Measurements from ENCODE around the gene ACHE. TPM values are rescaled to one million over a fixed set of nuclear protein-coding genes. Genes with fewer than 3 reads are reported as not detected.

The ACHE gene
- polyA plus RNA-seq, 1 of the 3 experiments (the other 2 are of a cell fraction) = 1.8 TPM

- no peak overlapping the region for H3K9ac ChIP-seq
- H3F3A ChIP-seq (replicated peaks; ENCODE audit: insufficient read depth) = peaks cover 18% of the 10 kb centered on the region
- H4K20me1 ChIP-seq (ENCODE audit: insufficient read depth) = no peaks in the 10 kb centered on the region
- 87% methylated on average over 17 of the region's 17 CpGs for WGBS (ENCODE audit: low lambda C conversion rate)
- H3K9me2 ChIP-seq = no peaks in the 10 kb centered on the region
- no peak overlapping the region for H3K4me2 ChIP-seq
- no peaks in the 10 kb centered on the region for H3K9me3 ChIP-seq
- no peak for TF ChIP-seq GATA2 (CRISPR knock-in tag; IDR thresholded peaks at IDR 0.05)
- no peak for TF ChIP-seq TCF12 (IDR thresholded peaks at IDR 0.05)
- TF ChIP-seq EP300 (IDR thresholded peaks at IDR 0.05; ENCODE audit: borderline replicate concordance in 1 of 2, low read depth in 1 of 2, low read length in 1 of 2) = no peak
- no peak for TF ChIP-seq FOXJ3 (CRISPR knock-in tag; IDR thresholded peaks at IDR 0.05)
- no peak for TF ChIP-seq FOXM1 (IDR thresholded peaks at IDR 0.05; ENCODE audit: low read depth)
- no peak for TF ChIP-seq MEF2A (IDR thresholded peaks at IDR 0.05; ENCODE audit: borderline replicate concordance, low read depth)
- TF ChIP-seq ELF1 (IDR thresholded peaks at IDR 0.05) = no peak
- TF ChIP-seq FOSL2 (IDR thresholded peaks at IDR 0.05; ENCODE audit: borderline replicate concordance, low read depth) = no peak
- no peak for TF ChIP-seq TAF1 (IDR thresholded peaks at IDR 0.05; ENCODE audit: borderline replicate concordance, low read depth, low read length)
- no peak for TF ChIP-seq NRF1 (IDR thresholded peaks at IDR 0.05; ENCODE audit: low read depth, low read length)
- no peak for TF ChIP-seq REST (IDR thresholded peaks at IDR 0.05; ENCODE audit: low read depth, low read length)
- TF ChIP-seq SMC3 (IDR thresholded peaks at IDR 0.05; ENCODE audit: low read depth, low read length) = no peak
- no peak for TF ChIP-seq NFIC (IDR thresholded peaks at IDR 0.05; ENCODE audit: borderline replicate concordance)
- TF ChIP-seq POLR2AphosphoS5 (IDR thresholded peaks at IDR 0.05; ENCODE audit: low read depth, low read length) = no peak
- no peak for TF ChIP-seq TEAD4 (IDR thresholded peaks at IDR 0.05; ENCODE audit: borderline replicate concordance, insufficient read depth)
- TF ChIP-seq RXRA (IDR thresholded peaks at IDR 0.05; ENCODE audit: borderline replicate concordance, low read depth) = no peak
- no peak for TF ChIP-seq JUND (IDR thresholded peaks at IDR 0.05)
- TF ChIP-seq MXI1 (IDR thresholded peaks at IDR 0.05; ENCODE audit: low read depth, low read length) = no peak
- peaks cover 18 to 19% of the 10 kb centered on the region in 2 experiments for H3K36me3 ChIP-seq (replicated peaks in 1 of 2; ENCODE audit: control insufficient read depth in 1 of 2, insufficient read depth in 2 of 2, low read length in 1 of 2)
- ChIA-PET CTCF (interaction anchor here (1.1 to 2.4 kb wide), 3 partner anchors 11 to 193 kb away, joined by 3 to 13 read pairs (median 3); partner anchors contain the start of gene SLC12A9), POLR2A (interaction anchor here (0.6 to 1.1 kb wide), 2 partner anchors 9 to 1549 kb away, joined by 3 to 5 read pairs; partner anchors contain the start of gene SRRT)
- no peaks in the 10 kb centered on the region for H3K27me3 ChIP-seq (ENCODE audit: insufficient read depth)
- peaks cover 2 to 19% of the 10 kb centered on the region in 2 experiments; a peak in 3 of 4 replicates for H3K4me1 ChIP-seq (ENCODE audit: control insufficient read depth in 1 of 2, insufficient read depth in 2 of 2, low read depth in 1 of 2, low read length in 1 of 2)
- H2AFZ ChIP-seq (ENCODE audit: low read depth) = no peak overlapping the region
- no peak overlapping the region for H3K27ac ChIP-seq (ENCODE audit: low read depth in 2 of 2, low read length in 1 of 2)
- no peaks in the 10 kb centered on the region for H3K79me2 ChIP-seq (ENCODE audit: insufficient read depth)
- H3K4me3 ChIP-seq (ENCODE audit: low read depth in 2 of 2, low read length in 1 of 2) = no peak overlapping the region
- peak; percentile 39 for DNase-seq
Measured at GRCh38 chr7:100865372-100865911, 30.2 kb downstream of the ACHE start.

All from SK-N-SH (cell line).